GM21447 (cell line): ENCODE measurements around the gene SNX27.
A peak's percentile ranks its signal among the peaks of the same experiment; 100 is the strongest.
"Not testable (repeated sequence)": the region's sequence is repeated elsewhere in the genome, so short reads cannot be mapped to it uniquely, and the experiment has no call there.

Experiments
- ATAC-seq: cut with Tn5 transposase; IDR thresholded peaks from one replicate; pipeline ENCODE4 v1.9.1; 2021; ENCODE audit not compliant: unreplicated experiment

Gene SNX27

DNA sequence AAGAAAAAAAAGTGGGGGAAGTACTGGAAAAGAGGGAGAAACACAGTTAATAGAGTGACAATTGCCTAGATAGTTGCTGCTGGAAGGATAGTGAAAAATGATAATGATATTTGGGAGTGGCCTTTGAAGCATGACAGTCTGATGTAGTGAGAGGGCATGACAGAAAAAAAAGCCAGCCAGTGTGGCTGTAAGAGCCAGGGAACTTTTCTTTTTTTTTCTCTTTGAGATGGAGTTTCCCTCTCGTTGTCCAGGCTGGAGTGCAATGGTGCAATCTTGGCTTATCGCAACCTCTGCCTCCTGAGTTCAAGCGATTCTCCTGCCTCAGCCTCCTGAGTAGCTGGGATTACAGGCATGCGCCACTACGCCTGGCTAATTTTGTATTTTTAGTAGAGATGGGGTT is 9.3 kb upstream of the SNX27 start:
- not testable (repeated sequence) for ATAC-seq

DNA sequence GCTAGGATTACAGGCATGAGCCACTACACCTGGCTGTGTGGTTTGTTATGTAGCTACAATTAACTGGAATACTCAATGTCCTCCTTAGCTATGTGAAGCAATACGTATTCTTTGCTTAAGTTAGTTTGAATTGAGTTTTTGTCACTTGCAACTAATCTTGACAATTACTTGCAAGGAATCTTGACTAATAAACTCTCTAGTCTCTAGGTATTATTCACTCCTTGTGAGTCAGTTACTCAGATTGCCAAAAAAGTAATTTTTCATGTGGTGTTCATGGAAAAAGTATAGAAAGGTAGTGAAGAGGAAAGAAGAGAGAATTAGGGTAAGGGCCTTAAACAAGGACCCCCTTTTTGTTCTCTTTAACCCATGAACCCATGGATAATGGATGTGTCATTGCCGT is 7.6 kb upstream of the SNX27 start:
- ATAC-seq: no peak

DNA sequence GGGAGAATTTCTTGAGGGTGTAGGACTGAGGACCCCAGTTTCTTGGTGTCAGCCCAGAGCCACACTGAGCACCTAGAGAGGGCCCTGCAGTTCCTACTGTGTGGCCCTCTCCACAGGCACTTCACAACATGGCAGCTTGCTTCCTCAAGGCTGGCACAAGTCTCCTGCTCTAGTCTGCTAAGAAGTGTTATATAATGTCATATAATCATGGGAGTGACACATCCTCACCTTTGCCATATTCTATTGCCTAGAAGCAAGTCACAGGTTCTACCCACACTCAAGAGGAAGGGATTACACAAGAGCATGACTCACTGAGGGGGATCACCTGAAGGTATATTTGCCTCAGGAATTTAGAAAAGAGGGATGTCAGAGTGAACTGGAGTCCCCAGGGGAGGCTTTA is 5.5 kb upstream of the SNX27 start:
- no peak for ATAC-seq

DNA sequence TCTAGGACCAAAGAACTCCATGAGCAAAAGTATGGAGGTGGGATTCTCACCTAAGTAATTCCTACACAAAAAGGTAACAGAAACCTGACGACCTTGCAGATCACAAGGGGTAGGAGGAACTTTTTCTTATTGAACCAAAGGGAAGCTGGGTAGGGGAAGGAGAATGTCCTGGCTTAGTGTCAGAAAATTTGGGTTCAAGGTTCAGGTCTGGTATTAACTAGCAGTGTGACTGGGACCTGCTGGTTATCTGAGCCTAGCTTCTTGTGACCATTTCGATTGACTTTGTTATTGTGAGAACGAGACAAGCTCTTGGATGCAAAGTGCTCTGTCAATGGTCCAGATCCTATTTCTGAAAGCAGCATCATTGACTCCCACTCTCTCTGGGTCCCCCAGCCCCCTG is 5.0 kb upstream of the SNX27 start:
- ATAC-seq: no peak

DNA sequence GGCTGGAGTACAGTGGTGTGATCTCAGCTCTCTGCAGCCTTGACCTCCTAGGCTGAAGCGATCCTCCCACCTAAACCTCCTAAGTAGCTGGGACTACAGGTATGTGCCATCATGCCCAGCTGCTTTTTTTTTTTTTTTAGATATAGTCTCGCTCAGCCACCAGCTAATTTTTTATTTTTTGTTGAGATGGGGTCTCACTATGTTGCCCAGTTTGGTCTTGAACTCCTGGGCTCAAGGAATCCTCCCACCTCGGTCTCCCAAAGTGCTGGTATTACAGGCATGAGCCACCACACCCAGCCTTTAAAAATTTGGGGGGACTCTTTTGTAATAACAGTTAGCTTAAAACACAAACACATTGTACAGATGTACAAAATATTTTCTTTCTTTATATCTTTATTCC is 1.7 kb upstream of the SNX27 start:
- ATAC-seq: no peak

DNA sequence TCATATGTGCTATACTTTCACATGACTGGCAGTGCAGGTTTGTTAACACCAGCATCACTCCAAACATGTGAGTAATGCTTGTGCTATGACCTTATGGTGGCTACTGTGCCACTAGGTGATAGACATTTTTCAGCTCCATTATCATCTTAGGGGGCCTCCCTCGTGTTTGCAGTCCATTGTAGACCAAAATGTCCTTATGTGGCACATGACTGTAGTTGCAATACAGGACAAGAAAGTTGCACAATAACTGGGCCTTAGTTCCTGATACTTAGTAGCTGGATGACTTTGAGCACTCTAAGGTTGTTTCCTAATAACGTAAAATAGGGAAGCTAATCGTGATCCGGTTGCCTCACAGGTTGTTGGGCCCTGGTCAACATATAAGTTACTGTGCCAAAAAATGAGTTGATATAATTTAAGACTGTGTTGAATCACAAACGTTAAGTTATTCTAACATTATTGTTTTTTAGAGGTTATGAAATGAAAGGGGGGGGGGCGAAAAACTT is 511 bp upstream of the SNX27 start:
- ATAC-seq: no peak

DNA sequence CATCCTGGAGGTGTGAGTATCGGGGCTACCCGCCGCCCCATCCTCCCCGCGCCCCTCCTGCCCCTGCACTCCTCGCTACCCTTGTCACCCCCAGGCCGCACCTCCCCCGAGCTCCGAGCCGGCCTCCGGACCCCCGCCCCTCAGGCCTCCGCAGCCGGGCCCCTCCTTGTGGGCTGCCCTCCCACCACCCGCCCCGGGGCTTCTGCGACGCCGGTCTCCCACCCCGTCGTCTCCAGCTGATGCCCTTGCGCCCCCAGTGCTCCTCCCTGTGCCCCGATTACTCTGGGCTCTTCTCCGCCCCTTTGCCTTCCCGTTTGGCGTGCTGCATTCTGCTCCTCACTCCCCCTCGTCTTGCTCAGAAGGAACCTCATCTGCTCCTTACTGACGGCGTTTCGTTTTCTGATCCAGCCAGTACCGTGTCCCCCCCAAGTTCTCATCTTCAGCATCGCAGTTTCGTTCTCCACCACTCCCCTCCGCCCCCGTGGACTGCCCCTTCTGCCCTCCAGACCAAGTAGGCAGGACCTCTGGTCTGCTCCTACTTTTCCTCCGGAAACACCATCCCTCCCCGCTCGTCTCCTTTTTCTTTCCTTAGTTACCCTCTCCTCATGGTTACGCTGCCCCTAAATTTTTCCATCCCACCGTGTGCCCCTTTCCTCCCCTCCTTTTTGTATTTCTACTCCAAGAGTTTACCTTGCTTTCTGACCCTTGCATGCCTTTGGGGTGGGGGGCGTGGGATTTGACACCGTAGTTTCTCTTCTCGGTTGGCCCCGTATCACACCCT is 841 bp downstream of the SNX27 start:
- peak; percentile 7 for ATAC-seq

DNA sequence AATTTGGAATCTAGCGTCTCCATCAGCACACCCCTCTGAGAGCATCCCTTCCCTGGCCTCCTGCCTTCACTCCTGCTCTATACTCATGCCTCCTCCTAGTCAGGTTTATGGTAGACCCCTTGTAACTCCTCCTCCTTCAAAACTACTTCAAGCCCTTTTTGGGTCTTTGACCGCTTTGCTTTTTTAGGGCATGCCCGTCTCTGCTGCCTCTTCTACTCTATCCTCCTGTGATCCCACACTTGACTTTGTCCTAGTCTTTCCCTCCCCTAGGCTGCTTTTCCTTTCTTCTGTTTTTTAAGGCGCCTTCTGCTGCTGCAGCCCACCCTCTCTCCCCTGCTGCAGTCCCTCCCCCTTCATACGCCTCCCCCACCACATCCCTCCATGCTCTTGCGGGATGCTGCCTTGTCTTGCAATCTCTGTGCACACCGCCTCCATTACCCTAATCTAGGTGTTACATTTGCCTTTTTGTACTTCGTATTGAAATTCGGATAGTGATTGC is 1.5 kb downstream of the SNX27 start:
- ATAC-seq: no peak

DNA sequence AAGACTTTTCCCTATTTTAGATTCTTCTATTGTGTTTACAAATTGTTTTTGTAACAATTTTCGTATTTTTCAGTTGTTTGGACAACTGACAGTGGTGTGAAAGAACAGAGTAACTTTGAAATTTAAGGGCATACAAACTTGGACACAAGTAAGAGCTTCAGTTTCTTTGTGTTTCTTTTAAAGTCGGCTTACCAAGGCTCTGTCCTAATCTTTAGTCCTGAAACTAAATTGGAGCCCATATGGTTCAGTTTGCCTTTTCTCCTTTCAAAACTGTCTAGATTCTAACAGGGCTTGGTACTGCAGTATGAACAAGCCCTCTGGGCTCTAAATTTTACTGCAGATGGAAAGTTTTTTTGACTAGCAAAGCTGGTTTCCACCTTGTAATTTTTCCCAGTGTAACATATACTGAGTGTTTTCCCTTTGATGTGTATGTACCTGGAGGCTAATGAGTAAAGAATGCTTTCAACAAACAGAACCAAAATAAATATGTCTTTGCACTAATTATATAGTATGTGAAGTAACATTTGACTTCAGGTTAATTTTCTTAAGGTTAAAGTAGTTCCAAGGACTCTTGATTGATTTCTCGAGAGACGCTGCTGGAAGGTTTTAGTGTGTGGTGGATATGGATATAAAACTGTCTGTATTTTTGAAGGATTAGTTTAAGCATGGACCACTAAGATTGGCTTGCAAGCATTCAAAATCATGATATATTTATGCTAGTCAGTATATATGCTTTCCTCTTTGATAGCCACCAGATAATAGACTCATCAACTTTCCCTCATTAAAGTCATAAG is 4.1 kb downstream of the SNX27 start:
- ATAC-seq: no peak

DNA sequence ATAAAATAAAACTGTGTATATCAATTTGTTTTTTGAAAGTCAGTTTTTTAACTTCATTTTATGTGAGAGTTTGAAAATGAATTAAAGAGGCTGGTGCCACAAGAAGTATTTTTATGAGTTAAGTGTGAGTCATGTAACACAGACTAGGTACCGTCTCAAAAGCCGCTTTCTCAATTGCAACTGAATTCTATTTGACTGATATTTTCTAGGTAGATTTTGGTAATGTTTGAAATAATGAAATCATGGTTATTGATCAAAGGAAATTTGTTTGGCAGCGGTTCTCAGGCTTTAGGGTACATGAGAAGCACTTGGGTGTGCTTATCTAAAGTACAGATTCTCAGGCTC is 4.6 kb downstream of the SNX27 start:
- ATAC-seq: no peak

DNA sequence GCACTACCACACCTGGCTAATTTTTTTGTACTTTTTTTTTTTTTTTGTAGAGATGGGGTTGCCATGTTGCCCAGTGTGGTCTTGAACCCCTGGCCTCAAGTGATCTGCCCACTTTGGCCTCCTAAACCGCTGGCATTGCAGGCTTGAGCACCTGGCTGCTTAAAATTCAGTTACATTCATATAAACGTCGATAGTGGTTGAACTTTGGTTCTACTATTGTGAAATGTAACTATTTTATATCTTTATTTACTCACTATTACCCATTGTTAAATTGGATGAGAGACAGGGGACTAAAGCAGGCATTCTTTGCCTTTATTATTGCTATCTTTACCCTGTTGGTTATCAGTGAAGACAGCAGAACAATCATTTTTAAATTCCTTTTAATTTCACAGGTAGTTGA is 6.2 kb downstream of the SNX27 start:
- no peak for ATAC-seq

DNA sequence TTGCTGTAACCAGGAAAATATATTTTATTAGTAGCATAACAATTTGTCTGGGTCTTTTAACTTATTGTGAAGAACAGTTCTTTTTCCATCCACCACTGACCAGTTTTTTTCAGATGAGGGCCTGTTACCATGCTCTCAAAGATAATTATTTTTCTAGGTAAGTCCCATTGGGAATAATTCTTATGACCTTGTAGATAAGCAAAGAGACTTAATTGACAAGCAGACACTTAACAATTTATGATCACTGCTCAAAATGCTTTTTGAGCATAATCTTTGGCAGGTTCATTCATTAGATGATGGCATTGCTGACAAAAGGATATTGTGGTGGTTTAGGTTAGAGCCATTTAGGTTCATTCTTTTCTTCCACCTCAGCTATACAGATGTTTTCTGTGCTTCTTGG is 6.6 kb downstream of the SNX27 start:
- ATAC-seq: no peak

DNA sequence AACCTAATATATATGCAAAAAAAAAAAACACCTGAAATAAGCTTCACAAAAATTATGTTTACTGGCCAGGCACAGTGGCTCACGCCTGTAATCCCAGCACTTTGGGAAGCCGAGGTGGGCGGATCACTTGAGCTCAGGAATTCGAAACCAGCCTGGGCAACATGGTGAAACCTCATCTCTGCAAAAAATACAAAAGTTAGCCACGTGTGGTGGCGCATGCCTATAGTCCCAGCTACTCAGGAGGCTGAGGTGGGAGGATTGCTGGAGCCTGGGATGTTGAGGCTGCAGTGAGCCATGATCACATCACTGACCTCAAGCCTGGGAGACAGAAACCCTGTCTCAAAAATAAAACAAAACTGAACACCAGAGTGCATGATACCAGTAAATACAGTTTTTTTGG is 7.1 kb downstream of the SNX27 start:
- ATAC-seq: not testable (repeated sequence)

DNA sequence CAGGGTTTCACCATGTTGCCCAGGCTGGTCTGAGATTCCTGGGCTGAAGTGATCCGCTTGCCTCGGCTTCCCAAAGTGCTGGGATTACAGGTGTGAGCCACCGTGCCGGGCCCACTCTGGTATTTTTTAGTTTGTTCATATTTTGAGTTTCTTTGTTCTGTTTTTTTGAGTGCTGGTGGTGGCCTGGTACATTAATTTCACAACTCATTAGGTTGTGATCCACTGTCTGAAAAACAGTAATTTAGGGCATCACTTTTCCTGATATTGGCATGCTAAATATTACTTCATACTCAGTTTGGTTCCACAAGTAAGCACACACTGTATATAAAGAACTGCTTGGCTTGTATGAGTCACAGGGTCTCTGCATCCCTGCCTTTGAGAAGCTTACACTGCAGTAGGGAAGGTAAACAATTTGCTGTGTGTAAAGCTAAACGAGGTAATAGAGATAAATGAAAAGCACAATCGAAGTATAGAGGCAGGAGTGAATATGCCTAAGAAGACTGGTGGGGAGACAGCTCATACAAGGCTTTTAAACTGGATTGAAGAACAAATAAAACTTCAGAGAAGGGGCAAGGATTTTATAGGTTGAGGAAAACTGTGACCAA is 7.7 kb downstream of the SNX27 start:
- no peak for ATAC-seq

DNA sequence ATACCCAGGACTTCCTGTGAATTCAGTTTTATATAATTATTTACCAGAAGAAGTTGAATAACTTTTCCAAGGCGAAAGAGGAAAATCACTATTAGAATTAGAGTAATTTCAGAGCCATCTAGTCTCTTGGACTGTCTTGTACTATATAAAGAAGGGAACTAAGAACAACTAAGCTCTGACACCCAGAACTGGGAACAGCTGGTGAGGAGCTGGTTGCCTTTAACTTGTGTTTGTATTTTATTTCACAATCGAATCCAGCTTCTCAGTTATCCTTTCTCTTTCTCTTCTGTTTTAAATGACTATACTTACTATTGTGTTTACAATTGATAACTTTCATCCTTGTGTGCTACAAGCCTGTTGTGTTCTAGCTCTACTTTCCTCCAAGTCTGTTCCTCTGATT is 8.4 kb downstream of the SNX27 start:
- ATAC-seq: no peak

DNA sequence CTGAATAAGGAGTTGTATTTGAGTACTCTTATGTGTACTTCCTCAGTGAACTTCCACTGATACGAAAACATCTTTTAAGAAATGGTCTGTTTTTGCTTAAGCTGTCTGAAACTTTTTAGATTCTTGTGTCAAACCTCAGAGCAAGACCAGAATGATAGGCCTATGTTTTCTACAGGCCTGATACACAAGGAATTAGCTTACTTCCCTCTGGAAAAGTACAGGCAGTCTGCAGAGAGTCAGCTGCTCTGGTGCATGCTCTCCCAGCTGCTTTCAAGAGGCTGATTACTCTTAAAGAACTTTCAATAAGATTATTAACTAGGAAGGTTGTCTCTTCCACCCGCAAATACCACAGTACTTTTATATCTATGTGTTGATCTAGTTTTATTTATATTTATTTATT is 9.5 kb downstream of the SNX27 start:
- ATAC-seq: no peak

DNA sequence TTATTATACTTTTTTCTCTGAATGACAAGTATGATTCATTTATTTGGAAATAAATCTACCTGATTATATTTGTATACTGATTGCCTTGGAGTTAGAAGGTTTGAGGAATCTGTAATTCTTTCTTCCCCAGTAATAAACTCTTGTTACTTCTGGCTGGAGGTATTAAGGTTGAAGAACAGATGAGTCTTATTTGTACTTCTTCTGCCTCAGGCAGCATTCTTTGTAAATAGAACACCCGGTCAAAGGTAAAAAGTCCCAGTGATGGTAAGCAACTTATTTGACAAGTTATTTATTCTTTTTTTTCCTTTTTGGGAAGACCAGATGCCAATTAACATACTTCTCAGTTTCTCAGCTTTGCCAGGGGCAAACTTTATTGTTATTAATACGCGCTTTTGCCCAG is 12.9 kb downstream of the SNX27 start:
- ATAC-seq: no peak

DNA sequence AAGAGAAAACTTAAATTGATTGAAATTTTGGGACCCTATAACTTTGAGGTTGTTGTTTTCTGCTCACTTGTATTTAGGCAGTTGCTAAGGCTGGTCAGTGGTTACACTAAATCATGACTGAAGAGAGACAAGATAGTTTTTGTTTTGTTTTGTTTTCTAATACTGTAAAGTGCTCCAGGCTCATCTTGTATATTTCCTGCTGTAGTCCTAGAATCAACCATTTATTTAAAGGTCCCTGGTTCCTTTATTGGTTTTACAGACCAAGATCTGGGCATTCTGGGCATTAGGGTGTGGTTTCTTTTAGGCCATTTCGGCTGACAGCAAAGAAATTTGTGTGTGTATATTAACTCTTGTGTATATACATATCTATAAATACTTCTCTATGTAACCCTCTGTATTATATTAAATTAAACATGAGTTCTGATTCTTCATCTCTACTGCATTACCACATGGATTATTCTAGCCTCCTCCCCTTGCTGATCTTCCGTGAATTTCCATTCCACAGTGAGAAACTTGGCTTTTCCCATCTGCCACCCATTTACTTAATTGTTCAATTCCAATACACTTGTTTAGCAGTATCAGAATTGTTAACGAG is 15.0 kb downstream of the SNX27 start:
- ATAC-seq: no peak

DNA sequence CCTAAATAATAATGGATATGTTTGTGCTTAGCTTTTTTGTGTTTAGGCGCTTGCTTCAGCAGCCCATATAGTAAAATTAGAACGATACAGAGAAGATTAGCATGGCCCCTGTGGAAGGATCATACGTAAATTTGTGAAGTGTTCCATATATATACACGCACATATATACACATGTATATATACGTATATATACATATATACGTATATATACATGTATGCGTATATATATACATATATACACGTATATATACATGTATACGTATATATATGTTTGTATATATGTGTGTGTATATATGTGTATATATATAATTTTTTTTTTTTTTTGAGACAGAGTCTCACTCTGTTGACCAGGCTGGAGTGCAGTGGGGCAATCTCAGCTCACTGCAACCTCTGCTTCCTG is 17.4 kb downstream of the SNX27 start:
- no peak for ATAC-seq

DNA sequence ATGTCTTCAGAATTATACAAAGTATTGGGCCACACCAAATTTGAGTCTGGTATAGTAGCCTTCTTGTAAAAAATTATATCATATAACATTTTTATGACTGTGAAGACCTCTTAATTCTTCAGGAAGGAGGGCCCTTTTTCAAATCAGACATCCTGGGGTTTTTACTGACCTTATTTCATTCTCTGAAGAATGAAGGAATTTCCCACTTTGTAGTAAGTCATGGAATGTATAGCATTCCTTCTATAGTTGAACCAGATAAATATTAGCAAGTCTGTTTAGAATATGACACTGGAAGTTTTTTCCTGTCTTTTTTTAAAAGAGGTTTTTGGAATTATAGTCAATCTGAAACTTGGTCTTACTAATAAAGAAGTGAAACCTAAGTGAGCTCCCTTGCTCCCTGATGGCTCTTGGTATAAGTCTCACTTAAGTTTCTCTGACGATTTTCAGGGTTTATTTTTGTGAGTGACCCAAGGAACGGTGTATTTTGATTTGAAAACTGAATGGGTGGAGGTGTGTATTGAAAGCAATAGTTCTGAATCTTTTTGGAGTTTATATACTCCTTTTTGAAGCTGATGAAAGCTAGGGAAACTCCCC is 23.7 kb downstream of the SNX27 start:
- no peak for ATAC-seq
